Hematopoietic multipotent progenitor cell treated with erythropoietin and hydrocortisone succinate and interleukin-3 and kit ligand, for 6 days (in vitro differentiated cells): ENCODE results near the gene FAM53B.

Experiments
- DNase-seq: peaks from one replicate; pipeline ENCODE4 v3.0.0-alpha.2; 2015

FAM53B gene

GRCh38 chr10:124660404-124661125 lies 83.6 kb downstream of the FAM53B start:
- DNase-seq: no peak

GRCh38 chr10:124659380-124659779 lies 84.8 kb downstream of the FAM53B start:
- no peak for DNase-seq

GRCh38 chr10:124658591-124659242 lies 85.5 kb downstream of the FAM53B start:
- no peak for DNase-seq

- peak; percentile 58 for DNase-seq
Measured at GRCh38 chr10:124657806-124658205, 86.4 kb downstream of the FAM53B start.

- DNase-seq: no peak
Measured at GRCh38 chr10:124656541-124656940, 87.6 kb downstream of the FAM53B start.

GRCh38 chr10:124656113-124656490 lies 88.1 kb downstream of the FAM53B start:
- no peak for DNase-seq

- DNase-seq: no peak
Measured at GRCh38 chr10:124655191-124656112, 88.7 kb downstream of the FAM53B start.

- no peak for DNase-seq
Measured at GRCh38 chr10:124654686-124655085, 89.5 kb downstream of the FAM53B start.

GRCh38 chr10:124653811-124654651 lies 90.1 kb downstream of the FAM53B start:
- DNase-seq: no peak

- DNase-seq: no peak
Measured at GRCh38 chr10:124653311-124653710, 90.9 kb downstream of the FAM53B start.

GRCh38 chr10:124652701-124653100 lies 91.5 kb downstream of the FAM53B start:
- DNase-seq: peak; percentile 69

- DNase-seq: no peak
Measured at GRCh38 chr10:124652200-124652599, 92.0 kb downstream of the FAM53B start.

- no peak for DNase-seq
Measured at GRCh38 chr10:124651402-124651891, 92.7 kb downstream of the FAM53B start.

GRCh38 chr10:124650820-124651401 lies 93.3 kb downstream of the FAM53B start:
- peak; percentile 49 for DNase-seq

GRCh38 chr10:124650263-124650662 lies 93.9 kb downstream of the FAM53B start:
- DNase-seq: no peak

GRCh38 chr10:124649214-124649613 lies 95.0 kb downstream of the FAM53B start:
- no peak for DNase-seq

GRCh38 chr10:124648738-124649137 lies 95.4 kb downstream of the FAM53B start:
- DNase-seq: peak; percentile 93

- no peak for DNase-seq
Measured at GRCh38 chr10:124648131-124648475, 96.1 kb downstream of the FAM53B start.

GRCh38 chr10:124647421-124648130 lies 96.6 kb downstream of the FAM53B start:
- DNase-seq: peak; percentile 96

GRCh38 chr10:124646483-124647352 lies 97.5 kb downstream of the FAM53B start:
- peak; percentile 89 for DNase-seq
